OCI-LY7 (cell line): ENCODE results near the gene TJP3. TPM values are rescaled to one million over a fixed set of nuclear protein-coding genes. Genes with fewer than 3 reads are reported as not detected.

ENCODE experiments used
- BruUV-seq: library from RNA; stranded (reverse); fragments of 400-500 nt; replicated peaks from 2 replicates; lab custom pipeline; 2021; lab: Mats Ljungman, UMichigan
- CTCF ChIA-PET: fragments of 300-600 bp; sonication (Branson Sonifier 250); formaldehyde crosslinking; loops from one replicate; lab custom pipeline; 2022; ENCODE audit warnings: antibody characterized with exemption; ENCODE audit not compliant: unreplicated experiment; lab: Charles Lee
- POLR2A ChIA-PET: fragments of 300-600 bp; sonication (Branson Sonifier 250); formaldehyde crosslinking; loops from one replicate; lab custom pipeline; 2022; ENCODE audit warnings: antibody characterized with exemption; lab: Charles Lee
- DNase-seq: peaks from one replicate; pipeline ENCODE4 v3.0.0-alpha.2; 2015; ENCODE audit warnings: low spot score
- H2AFZ ChIP-seq: fragments of 200-600 bp; sonication (generic), shearing (Covaris generic); 2 replicates; pipeline ENCODE4 v1.6.1; 2014; ENCODE audit warnings: mild to moderate bottlenecking, antibody characterized with exemption, low read length, moderate library complexity
- H3K27ac ChIP-seq: fragments of 200-600 bp; sonication (generic); 2 replicates; pipeline ENCODE4 v1.5.1; 2014; ENCODE audit warnings: mixed run types, low read depth, mild to moderate bottlenecking, moderate library complexity, low read length, inconsistent platforms; ENCODE audit not compliant: poor library complexity, severe bottlenecking
- H3K36me3 ChIP-seq: fragments of 200-600 bp; sonication (generic); 2 replicates; pipeline ENCODE4 v1.6.1; 2014; ENCODE audit warnings: mild to moderate bottlenecking, antibody characterized with exemption, low read length, moderate library complexity, mixed read lengths; ENCODE audit not compliant: insufficient read depth
- H3K4me1 ChIP-seq: fragments of 200-600 bp; sonication (generic); 2 replicates; pipeline ENCODE4 v1.5.1; 2014; ENCODE audit warnings: mild to moderate bottlenecking, low read length; ENCODE audit not compliant: insufficient read depth, poor library complexity, severe bottlenecking
- H3K4me2 ChIP-seq: fragments of 200-600 bp; sonication (generic); 2 replicates; pipeline ENCODE4 v1.6.1; 2014; ENCODE audit warnings: mild to moderate bottlenecking, low read length
- H3K4me3 ChIP-seq: fragments of 200-600 bp; sonication (generic); 2 replicates; pipeline ENCODE4 v1.5.1; 2014; ENCODE audit warnings: mild to moderate bottlenecking, low read depth, low read length; ENCODE audit not compliant: poor library complexity, severe bottlenecking
- H3K79me2 ChIP-seq: fragments of 200-600 bp; sonication (generic); 2 replicates; pipeline ENCODE4 v1.6.1; 2016; ENCODE audit warnings: low read depth, mild to moderate bottlenecking, low read length, moderate library complexity, mixed read lengths; ENCODE audit not compliant: insufficient read depth
- H3K9me2 ChIP-seq: fragments of 200-600 bp; sonication (generic); 2 replicates; pipeline ENCODE4 v1.6.1; 2016; ENCODE audit warnings: mild to moderate bottlenecking, low read length, mixed read lengths; ENCODE audit not compliant: insufficient read depth
- H3K9me3 ChIP-seq: fragments of 200-600 bp; sonication (generic); 2 replicates; pipeline ENCODE4 v1.6.1; 2014; ENCODE audit warnings: mild to moderate bottlenecking, mixed run types, low read length, mixed read lengths
- H4K20me1 ChIP-seq: fragments of 200-600 bp; sonication (generic); 2 replicates; pipeline ENCODE4 v1.6.1; 2014; ENCODE audit warnings: mild to moderate bottlenecking, antibody characterized with exemption, low read length, moderate library complexity, mixed read lengths; ENCODE audit not compliant: insufficient read depth
- EZH2phosphoT487 ChIP-seq: fragments of 200-600 bp; sonication (generic); IDR thresholded peaks from 2 replicates; pipeline ENCODE4 v1.6.1; 2018; ENCODE audit warnings: low read depth, borderline replicate concordance, mild to moderate bottlenecking, mixed run types, antibody characterized with exemption, low read length, moderate library complexity, mixed read lengths
- intact Hi-C: fragments of 100-400 bp; cut with micrococcal nuclease; formaldehyde crosslinking; loops from one replicate; pipeline ENCODE4 v1.10.0; 2022; ENCODE audit not compliant: unreplicated experiment
- total RNA-seq, 2 experiments: library from RNA; depleted of rRNA in 1 of 2; stranded (reverse); fragments of >200 nt in 1 of 2; shearing (Covaris generic) in 1 of 2; gene quantifications; 2 replicates each; pipeline ENCODE4 v1.2.3, GENCODE V29; 2014 to 2022
- TF ChIP-seq, protein P1 (sequence below): fragments of 200-600 bp; sonication (generic); conservative IDR thresholded peaks from 2 replicates; pipeline ENCODE4 v1.5.1; 2014; ENCODE audit warnings: mild to moderate bottlenecking, antibody characterized with exemption, low read length, moderate library complexity, mixed read lengths

TJP3 gene
- total RNA-seq, 2 experiments from 2014 or later, result 0.69 to 1.8 TPM

DNA sequence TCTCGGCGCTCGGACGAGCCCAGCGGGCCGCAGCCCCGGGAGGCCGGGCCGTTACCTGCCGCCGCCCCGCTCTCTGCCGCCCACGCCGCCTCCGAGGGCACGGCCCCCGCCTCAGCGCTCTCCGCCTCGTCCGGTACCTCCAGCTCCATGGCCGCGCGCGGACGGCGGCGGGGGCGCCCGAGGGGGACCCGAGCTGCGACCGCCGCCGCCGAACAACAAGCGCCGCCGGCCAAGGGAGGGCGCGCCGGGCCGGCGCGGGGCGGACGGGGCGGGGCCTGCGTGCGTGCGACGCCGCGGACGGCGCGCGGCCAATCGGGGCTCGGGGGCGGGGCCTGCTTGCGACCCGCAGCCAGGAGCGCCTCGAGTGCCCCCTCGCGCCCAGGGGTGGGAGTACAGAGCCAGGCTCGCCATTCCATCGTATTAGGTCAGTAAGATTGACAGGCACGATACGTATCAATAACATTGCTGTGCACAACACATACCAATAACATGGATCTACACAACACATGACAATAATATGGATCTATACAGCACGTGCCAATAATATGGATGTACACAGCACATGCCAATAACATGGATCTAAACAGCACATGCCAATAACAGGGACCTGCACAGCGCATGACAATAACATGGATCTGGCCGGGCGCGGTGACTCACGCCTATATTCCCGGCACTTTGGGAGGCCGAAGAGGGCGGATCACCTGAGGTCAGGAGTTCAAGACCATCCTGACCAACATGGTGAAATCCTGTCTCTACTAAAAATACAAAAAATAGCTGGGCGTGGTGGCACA lies 7.7 kb upstream of the TJP3 start, which contains the start of gene PIP5K1C:
Gene PIP5K1C, minus strand, starts transcription at position 227 of the 791 bp plus-strand sequence. Its CDS starts 78 bp downstream, at position 149.
- peak within 1 kb of the TSS; percentile 91 for H3K4me2 ChIP-seq
- no peaks in the 10 kb centered on the region for H3K79me2 ChIP-seq
- H3K4me1 ChIP-seq, result peaks cover 7% of the 10 kb centered on the region
- no peaks in the 10 kb centered on the region for H3K36me3 ChIP-seq
- POLR2A ChIA-PET, result no interaction called here
- TF ChIP-seq, protein P1, sequence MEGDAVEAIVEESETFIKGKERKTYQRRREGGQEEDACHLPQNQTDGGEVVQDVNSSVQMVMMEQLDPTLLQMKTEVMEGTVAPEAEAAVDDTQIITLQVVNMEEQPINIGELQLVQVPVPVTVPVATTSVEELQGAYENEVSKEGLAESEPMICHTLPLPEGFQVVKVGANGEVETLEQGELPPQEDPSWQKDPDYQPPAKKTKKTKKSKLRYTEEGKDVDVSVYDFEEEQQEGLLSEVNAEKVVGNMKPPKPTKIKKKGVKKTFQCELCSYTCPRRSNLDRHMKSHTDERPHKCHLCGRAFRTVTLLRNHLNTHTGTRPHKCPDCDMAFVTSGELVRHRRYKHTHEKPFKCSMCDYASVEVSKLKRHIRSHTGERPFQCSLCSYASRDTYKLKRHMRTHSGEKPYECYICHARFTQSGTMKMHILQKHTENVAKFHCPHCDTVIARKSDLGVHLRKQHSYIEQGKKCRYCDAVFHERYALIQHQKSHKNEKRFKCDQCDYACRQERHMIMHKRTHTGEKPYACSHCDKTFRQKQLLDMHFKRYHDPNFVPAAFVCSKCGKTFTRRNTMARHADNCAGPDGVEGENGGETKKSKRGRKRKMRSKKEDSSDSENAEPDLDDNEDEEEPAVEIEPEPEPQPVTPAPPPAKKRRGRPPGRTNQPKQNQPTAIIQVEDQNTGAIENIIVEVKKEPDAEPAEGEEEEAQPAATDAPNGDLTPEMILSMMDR, result peak; percentile 71
- TF ChIP-seq EZH2phosphoT487, result no peak
- H3K9me2 ChIP-seq, result no peaks in the 10 kb centered on the region
- BruUV-seq, result no TSS peak
- H3K4me3 ChIP-seq, result peak within 1 kb of the TSS; percentile 75
- no peaks in the 10 kb centered on the region for H4K20me1 ChIP-seq
- peak within 1 kb of the TSS; percentile 30; the same call in 1 of the 2 replicates for H2AFZ ChIP-seq
- CTCF ChIA-PET, result no interaction called here
- peak; percentile 91 for DNase-seq
- H3K9me3 ChIP-seq, result no peaks in the 10 kb centered on the region
- no peak within 1 kb of the TSS for H3K27ac ChIP-seq
- intact Hi-C loops, result loop anchor here (1.0 kb wide), 1 partner anchor 35 kb away; no protein-coding TSS in a partner anchor

DNA sequence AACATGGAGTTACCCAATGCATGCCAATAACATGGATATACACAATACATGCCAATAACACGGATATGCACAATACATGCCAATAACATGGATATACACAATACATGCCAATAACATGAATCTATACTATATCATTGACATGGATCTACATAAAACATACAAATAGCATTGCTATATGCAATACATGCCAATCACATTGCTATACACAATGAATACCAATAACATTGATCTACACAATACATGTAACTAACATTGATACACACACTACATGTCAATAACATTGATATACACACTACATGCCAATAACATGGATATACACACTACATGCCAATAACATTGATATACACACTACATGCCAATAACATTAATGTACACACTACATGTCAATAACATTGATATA lies 7.0 kb upstream of the TJP3 start:
- ChIA-PET POLR2A (no interaction called here), CTCF (no interaction called here)
- intact Hi-C loops, result no loop called here
- Histone ChIP-seq H3K9me2 (no peaks in the 10 kb centered on the region), H3K9me3 (no peaks in the 10 kb centered on the region), H3K4me2 (no peak overlapping the region), H2AFZ (no peak overlapping the region), H4K20me1 (no peaks in the 10 kb centered on the region), H3K4me3 (no peak overlapping the region), H3K4me1 (peaks cover 7% of the 10 kb centered on the region), H3K36me3 (no peaks in the 10 kb centered on the region), H3K27ac (no peak overlapping the region), H3K79me2 (no peaks in the 10 kb centered on the region)
- TF ChIP-seq EZH2phosphoT487, result no peak
- TF ChIP-seq, protein P1, result no peak
- DNase-seq, result no peak
- BruUV-seq, result no TSS peak

DNA sequence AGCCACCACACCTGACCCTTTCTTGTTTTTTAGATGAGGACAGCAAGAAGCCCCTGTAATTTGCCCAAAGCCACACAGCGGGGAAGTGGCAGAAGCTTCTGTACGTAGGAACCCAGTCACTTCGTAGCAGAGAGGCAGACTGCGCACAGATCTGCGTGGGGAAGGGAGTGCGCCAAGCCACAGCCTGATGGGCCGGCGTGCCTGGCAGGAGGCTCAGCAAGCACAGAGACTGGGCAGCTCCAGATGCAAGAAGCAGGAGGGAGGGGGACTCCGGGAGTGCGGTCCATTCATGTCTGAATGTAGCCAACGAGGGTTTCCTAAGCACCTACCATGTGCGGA lies 347 bp upstream of the TJP3 start:
- no TSS peak for BruUV-seq
- no peak overlapping the region for H3K27ac ChIP-seq
- intact Hi-C loops, result loop anchor here (5.0 kb wide), 1 partner anchor 161 kb away; no protein-coding TSS in a partner anchor
- H3K9me2 ChIP-seq, result no peaks in the 10 kb centered on the region
- no peaks in the 10 kb centered on the region for H3K79me2 ChIP-seq
- TF ChIP-seq, protein P1, result no peak
- TF ChIP-seq EZH2phosphoT487, result no peak
- H3K9me3 ChIP-seq, result no peaks in the 10 kb centered on the region
- H3K36me3 ChIP-seq, result no peaks in the 10 kb centered on the region
- H3K4me3 ChIP-seq, result no peak overlapping the region
- no peaks in the 10 kb centered on the region for H3K4me1 ChIP-seq
- no peak for DNase-seq
- no peak overlapping the region for H2AFZ ChIP-seq
- H4K20me1 ChIP-seq, result no peaks in the 10 kb centered on the region
- H3K4me2 ChIP-seq, result no peak overlapping the region
- ChIA-PET CTCF (no interaction called here), POLR2A (no interaction called here)
